Tibial nerve (tissue), 4 donors: ENCODE measurements around the gene STMP1. TPM values are rescaled to one million over a fixed set of nuclear protein-coding genes. Genes with fewer than 3 reads are reported as not detected.

Experiments used
- DNase-seq, 2 donors: peaks; one replicate each; pipeline ENCODE4 v3.0.0-alpha.2; 2019; ENCODE audit warnings: low spot score in 2 of 2
- H3K27ac ChIP-seq, 4 donors: fragments of 200-600 bp; sonication (generic) in 3 of 4; one replicate each; pipeline ENCODE4 v1.5.1; 2017 to 2019; ENCODE audit warnings: mild to moderate bottlenecking in 1 of 4
- H3K27me3 ChIP-seq, 2 donors: fragments of 200-600 bp; sonication (generic) in 1 of 2; one replicate each; pipeline versions ENCODE4 v1.5.1 to v1.6.0; 2017 to 2019
- H3K36me3 ChIP-seq, 3 donors: fragments of 200-600 bp; sonication (generic); one replicate each; pipeline ENCODE4 v1.5.1; 2018 to 2019
- H3K4me1 ChIP-seq, 4 donors: fragments of 200-600 bp; sonication (generic) in 3 of 4; one replicate each; pipeline ENCODE4 v1.5.1; 2017 to 2019
- H3K4me3 ChIP-seq, 4 donors: fragments of 200-600 bp; sonication (generic) in 3 of 4; one replicate each; pipeline ENCODE4 v1.5.1; 2017 to 2019; ENCODE audit warnings: mild to moderate bottlenecking in 1 of 4, moderate library complexity in 1 of 4
- H3K9me3 ChIP-seq, 4 donors: fragments of 200-600 bp; sonication (generic) in 3 of 4; one replicate each; pipeline ENCODE4 v1.5.1; 2017 to 2019
- CTCF ChIP-seq, 5 experiments: fragments of 200-600 bp in 3 of 5; fragments of 450-650 bp in 2 of 5; sonication (generic) in 3 of 5; IDR thresholded peaks; one replicate each; pipeline ENCODE4 v1.5.1; 2016 to 2019; ENCODE audit warnings: antibody characterized with exemption in 5 of 5, mild to moderate bottlenecking in 3 of 5, moderate library complexity in 2 of 5
- EP300 ChIP-seq, 2 donors: sonication (generic); formaldehyde crosslinking; IDR thresholded peaks; one replicate each; pipeline ENCODE4 v1.6.1; 2017; ENCODE audit warnings: antibody characterized with exemption in 2 of 2, mild to moderate bottlenecking in 1 of 2
- POLR2A ChIP-seq, 2 donors: fragments of 450-650 bp; IDR thresholded peaks; one replicate each; pipeline ENCODE4 v1.6.1; 2017; ENCODE audit warnings: antibody characterized with exemption in 2 of 2, mild to moderate bottlenecking in 2 of 2, moderate library complexity in 2 of 2
- WGBS, 2 donors: methylation state at CpG; one replicate each; pipeline ENCODE4 v1.1.5; 2018; 5-methylcytosine and 5-hydroxymethylcytosine counted together
- total RNA-seq, 4 donors: library from RNA; depleted of rRNA; stranded (reverse); fragments of >200 nt; gene quantifications; one replicate each; pipeline ENCODE4 v1.1.0, GENCODE V29; 2016

The STMP1 gene
- total RNA-seq, 4 donors from 2014 or later = 17.1 to 23.9 (median 23.3) TPM

- Histone ChIP-seq H3K36me3 (no peaks in the 10 kb centered on the region), H3K4me1 (peaks cover 0 to 6% (median 0%) of the 10 kb centered on the region in 4 donors), H3K27me3 (peaks cover 0 to 4% of the 10 kb centered on the region in 2 donors), H3K9me3 (no peaks in the 10 kb centered on the region), H3K27ac (no peak overlapping the region), H3K4me3 (no peak overlapping the region)
- TF ChIP-seq CTCF (IDR thresholded peaks at IDR 0.05) = no peak
- TF ChIP-seq POLR2A (IDR thresholded peaks at IDR 0.05) = no peak
- no peak for TF ChIP-seq EP300 (IDR thresholded peaks at IDR 0.05)
- WGBS, 2 donors = 78 to 85% methylated on average over 1 of the region's 1 CpG
- DNase-seq = no peak
Measured at GRCh38 chr7:135715673-135716072, 53.4 kb downstream of the STMP1 start.

- 32 to 52% methylated on average over 9 of the region's 9 CpGs for WGBS, 2 donors
- H3K27me3 ChIP-seq = peaks cover 0 to 4% of the 10 kb centered on the region in 2 donors
- H3K9me3 ChIP-seq = no peaks in the 10 kb centered on the region
- H3K27ac ChIP-seq = no peak overlapping the region
- DNase-seq = no peak
- TF ChIP-seq CTCF (IDR thresholded peaks at IDR 0.05) (no peak), POLR2A (IDR thresholded peaks at IDR 0.05) (no peak)
- H3K4me3 ChIP-seq = no peak overlapping the region
- no peaks in the 10 kb centered on the region for H3K36me3 ChIP-seq
- H3K4me1 ChIP-seq = no peaks in the 10 kb centered on the region
Measured at GRCh38 chr7:135716677-135717238, 54.4 kb downstream of the STMP1 start.

- no peak for DNase-seq
- no peak for TF ChIP-seq POLR2A (IDR thresholded peaks at IDR 0.05)
- no peak for TF ChIP-seq CTCF (IDR thresholded peaks at IDR 0.05)
- no peak for TF ChIP-seq EP300 (IDR thresholded peaks at IDR 0.05)
- no peak overlapping the region for H3K4me3 ChIP-seq
- no peaks in the 10 kb centered on the region for H3K4me1 ChIP-seq
- peaks cover 0 to 4% of the 10 kb centered on the region in 2 donors for H3K27me3 ChIP-seq
- no peaks in the 10 kb centered on the region for H3K9me3 ChIP-seq
- no peak overlapping the region for H3K27ac ChIP-seq
- no peaks in the 10 kb centered on the region for H3K36me3 ChIP-seq
- 77 to 89% methylated on average over 3 of the region's 3 CpGs for WGBS, 2 donors
Measured at GRCh38 chr7:135717693-135718092, 55.4 kb downstream of the STMP1 start.

GRCh38 chr7:135718219-135718618 lies 55.9 kb downstream of the STMP1 start:
- no peak overlapping the region for H3K27ac ChIP-seq
- no peak overlapping the region for H3K4me3 ChIP-seq
- H3K9me3 ChIP-seq = no peaks in the 10 kb centered on the region
- peaks cover 0 to 4% of the 10 kb centered on the region in 2 donors for H3K27me3 ChIP-seq
- H3K36me3 ChIP-seq = no peaks in the 10 kb centered on the region
- TF ChIP-seq CTCF (IDR thresholded peaks at IDR 0.05) (no peak), EP300 (IDR thresholded peaks at IDR 0.05) (no peak), POLR2A (IDR thresholded peaks at IDR 0.05) (no peak)
- 88 to 89% methylated on average over 2 of the region's 2 CpGs for WGBS, 2 donors
- no peak for DNase-seq
- H3K4me1 ChIP-seq = no peaks in the 10 kb centered on the region

- 49 to 53% methylated on average over 7 of the region's 7 CpGs for WGBS, 2 donors
- no peaks in the 10 kb centered on the region for H3K9me3 ChIP-seq
- TF ChIP-seq EP300 (IDR thresholded peaks at IDR 0.05) (no peak), POLR2A (IDR thresholded peaks at IDR 0.05) (no peak)
- peaks cover 0 to 4% of the 10 kb centered on the region in 2 donors for H3K27me3 ChIP-seq
- H3K4me1 ChIP-seq = no peaks in the 10 kb centered on the region
- no peak overlapping the region for H3K27ac ChIP-seq
- H3K4me3 ChIP-seq = no peak overlapping the region
- no peak for DNase-seq
- H3K36me3 ChIP-seq = no peaks in the 10 kb centered on the region
Measured at GRCh38 chr7:135718794-135719437, 56.6 kb downstream of the STMP1 start.
